LoVo (cell line): Measurements from ENCODE around the gene TOR1B.
"Not testable (repeated sequence)": the region's sequence is repeated elsewhere in the genome, so short reads cannot be mapped to it uniquely, and the experiment has no call there.

Source experiments
- DNase-seq: peaks from one replicate; pipeline ENCODE4 v3.0.0-alpha.2; 2016; ENCODE audit warnings: low spot score

The TOR1B gene, protein sequence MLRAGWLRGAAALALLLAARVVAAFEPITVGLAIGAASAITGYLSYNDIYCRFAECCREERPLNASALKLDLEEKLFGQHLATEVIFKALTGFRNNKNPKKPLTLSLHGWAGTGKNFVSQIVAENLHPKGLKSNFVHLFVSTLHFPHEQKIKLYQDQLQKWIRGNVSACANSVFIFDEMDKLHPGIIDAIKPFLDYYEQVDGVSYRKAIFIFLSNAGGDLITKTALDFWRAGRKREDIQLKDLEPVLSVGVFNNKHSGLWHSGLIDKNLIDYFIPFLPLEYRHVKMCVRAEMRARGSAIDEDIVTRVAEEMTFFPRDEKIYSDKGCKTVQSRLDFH

DNA sequence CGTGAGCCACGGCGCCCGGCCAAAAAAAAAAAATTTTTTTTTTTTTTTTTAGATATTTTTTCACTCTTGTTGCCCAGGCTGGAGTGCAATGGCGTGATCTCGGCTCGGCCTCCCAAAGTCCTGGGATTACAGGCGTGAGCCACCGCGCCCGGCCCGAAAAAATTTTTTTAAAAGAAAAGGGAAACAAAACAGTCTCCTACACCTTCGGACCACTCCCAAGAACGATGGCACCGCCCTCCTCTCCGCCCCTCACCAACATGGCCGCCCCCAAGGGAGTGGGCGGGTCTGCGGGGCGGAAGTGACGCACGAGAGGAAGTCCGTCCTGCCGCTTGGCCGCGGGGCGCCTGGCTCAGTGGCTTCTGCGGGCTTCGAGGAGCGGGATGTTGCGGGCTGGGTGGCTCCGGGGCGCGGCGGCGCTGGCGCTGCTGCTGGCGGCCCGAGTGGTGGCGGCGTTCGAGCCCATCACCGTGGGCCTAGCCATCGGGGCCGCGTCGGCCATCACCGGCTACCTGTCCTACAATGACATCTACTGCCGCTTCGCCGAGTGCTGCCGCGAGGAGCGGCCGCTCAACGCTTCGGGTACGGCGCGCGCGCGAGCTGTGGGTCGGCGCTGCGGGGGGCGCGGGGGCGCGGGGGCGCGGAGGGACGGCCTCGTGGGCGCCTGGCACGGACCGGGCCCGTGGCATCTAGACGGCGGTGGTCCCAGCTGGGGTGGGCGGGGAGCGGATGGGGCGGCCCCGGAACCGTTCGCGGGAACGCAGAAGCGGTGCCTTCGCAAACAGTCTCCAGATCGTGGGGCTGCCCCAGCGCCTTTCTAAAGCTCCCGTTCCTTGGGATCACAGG, at the start of gene TOR1B:
Gene TOR1B, plus strand, starts transcription at position 352 of the 843 bp plus-strand sequence. Its CDS starts 29 bp downstream, at position 381.
- peak; percentile 94 for DNase-seq

DNA sequence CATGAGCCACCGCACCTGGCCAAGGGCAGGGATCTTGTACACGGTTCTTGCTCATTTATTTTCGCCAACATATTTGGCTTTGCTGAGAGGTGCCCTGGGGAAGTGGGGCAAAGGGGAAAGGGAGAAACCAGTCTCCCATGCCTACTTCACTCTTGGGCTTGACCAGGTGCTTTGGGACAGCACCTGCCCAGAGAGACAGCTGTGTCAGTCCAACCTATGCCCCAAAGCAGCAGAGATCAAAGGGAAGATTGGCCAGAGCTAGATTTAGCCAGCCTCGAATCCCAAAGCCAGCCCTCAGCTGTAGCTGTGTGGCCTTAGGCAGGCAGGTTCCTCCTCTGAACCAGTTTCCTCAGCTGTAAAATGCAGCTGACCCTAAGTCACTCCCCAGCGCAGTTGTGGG, 47.8 kb upstream of the TOR1B start:
- DNase-seq: no peak

DNA sequence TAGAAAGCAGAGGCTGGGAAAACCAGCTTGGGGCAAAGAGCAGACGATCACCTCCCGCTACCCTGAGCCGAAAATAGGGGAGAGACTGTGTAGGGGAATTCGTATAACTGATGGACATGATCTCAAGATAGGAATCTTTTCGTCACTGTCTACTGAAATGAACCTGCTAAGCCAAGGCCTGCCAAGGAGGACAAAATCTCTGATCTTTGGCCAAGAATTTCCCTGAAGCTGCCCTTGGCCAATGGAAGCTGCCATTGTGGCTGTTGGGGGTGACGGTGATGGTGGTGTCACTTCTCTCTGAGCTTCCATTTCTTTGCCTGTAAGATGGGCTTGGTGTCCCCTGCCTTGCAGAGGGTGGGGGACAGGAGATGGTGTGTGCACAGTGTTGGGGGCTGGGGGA, 46.8 kb upstream of the TOR1B start:
- no peak for DNase-seq

- no peak for DNase-seq
Observed at GRCh38 chr9:129757045-129757444, 45.9 kb upstream of the TOR1B start.

- DNase-seq: no peak
Observed at GRCh38 chr9:129759319-129759718, 43.7 kb upstream of the TOR1B start.

DNA sequence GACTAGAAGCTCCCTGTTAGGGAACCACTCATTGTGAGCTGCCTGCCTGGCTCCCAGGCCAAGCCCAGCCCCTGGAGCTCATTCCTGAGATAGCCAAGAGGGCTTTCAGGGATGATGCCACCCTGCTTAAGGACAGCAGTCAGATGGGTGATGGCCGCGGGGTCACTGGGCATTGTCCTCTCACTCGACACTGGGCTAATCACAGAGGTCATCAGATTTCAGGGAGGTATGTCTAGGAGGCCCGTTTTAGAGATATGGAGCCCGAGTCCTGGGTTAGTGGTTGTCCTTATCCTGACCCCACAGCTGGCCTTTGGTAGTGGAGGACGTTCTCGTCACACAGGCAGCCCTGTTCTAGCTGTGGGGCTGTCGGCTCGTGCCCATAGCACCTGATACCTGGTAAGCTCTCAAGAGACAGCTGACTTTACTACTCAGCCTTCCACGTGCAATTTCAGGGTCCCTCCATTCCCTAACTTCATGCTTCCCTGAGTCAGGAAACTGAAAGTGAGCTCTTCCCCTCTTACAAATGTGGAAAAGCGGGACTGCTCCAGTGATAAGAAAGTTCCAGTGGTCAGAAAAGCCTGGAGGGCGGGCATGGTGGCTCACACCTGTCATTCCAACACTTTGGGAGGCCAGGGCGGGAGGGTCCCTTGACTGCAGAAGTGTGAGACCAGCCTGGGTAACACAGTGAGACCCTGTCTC, 43.0 kb upstream of the TOR1B start:
- DNase-seq: no peak

- not testable (repeated sequence) for DNase-seq
Observed at GRCh38 chr9:129760784-129761183, 42.2 kb upstream of the TOR1B start.

DNA sequence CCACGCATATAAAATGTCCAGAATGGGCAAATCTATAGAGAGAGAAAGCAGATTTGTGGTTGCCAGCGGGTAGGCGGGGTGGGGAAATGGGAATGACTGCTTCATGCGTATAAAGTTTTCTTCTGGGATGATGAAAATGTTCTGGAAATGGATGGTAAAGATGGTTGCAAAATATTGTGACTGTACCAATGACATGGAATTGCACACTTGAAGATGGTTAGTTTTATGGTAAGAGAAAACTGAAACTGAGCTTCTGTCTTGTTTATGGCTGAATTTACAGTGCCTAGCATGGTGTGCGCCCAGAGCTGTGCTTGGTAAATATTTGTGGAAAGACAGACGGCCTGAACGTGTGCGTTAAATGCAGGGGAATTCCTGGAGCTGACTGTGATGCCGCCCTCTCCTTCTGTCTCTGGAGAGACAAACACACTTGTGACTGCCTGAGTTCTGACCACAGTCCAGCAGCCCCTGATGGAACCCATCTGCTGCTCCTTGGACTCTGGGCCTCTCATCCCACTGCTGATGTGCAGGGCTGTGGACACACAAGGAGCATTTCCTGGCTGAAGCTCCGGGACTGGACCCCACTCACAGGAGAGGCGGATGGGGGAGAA, 41.6 kb upstream of the TOR1B start:
- DNase-seq: no peak

DNA sequence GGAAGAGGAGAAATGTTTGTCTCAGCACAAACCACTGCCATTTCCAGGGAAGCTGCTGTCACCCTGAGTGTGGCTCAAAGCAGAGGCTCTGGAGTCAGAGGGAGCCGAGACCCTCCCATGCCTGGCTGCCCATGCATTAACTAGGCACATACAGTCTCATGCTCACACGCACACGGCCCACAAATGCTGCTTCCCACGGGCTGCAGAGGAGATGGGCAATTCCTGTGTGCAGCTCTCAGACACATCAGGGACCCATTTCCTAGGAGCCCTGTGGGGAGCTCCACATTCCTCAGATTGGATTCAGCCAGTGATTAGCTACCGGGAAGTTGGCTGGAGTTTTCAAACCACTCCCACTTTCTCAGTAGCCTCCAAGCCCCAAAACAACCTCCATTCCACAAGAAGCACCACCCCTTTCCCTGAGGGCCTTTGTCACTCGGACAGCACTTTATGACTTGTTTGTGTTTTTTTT, 41.0 kb upstream of the TOR1B start:
- DNase-seq: peak; percentile 46

DNA sequence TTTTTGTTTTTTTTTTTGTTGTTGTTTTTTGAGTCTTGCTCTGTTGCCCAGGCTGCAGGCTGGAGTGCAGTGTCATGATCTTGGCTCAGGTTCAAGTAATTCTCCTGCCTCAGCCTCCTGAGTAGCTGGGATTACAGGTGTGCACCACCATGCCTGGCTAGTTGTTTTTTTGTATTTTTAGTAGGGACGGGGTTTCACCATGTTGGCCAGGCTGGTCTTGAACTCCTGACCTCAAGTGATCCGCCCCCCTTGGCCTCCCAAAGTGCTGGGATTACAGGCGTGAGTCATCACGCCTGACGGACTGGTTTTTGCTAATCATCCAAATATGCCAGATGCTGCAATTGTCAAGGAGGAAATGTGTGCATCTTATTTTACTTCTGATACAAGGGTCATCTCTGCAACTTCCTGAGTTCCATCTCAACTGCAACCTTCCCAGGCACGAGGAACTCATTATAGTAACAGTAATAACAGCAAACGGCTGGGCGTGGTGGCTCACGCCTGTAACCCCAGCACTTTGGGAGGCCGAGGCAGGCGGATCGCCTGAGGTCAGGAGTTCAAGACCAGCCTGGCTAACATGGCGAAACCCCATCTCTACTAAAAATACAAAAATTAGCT, 40.5 kb upstream of the TOR1B start:
- peak; percentile 63 for DNase-seq

- DNase-seq: no peak
Observed at GRCh38 chr9:129762985-129763926, 39.7 kb upstream of the TOR1B start.

DNA sequence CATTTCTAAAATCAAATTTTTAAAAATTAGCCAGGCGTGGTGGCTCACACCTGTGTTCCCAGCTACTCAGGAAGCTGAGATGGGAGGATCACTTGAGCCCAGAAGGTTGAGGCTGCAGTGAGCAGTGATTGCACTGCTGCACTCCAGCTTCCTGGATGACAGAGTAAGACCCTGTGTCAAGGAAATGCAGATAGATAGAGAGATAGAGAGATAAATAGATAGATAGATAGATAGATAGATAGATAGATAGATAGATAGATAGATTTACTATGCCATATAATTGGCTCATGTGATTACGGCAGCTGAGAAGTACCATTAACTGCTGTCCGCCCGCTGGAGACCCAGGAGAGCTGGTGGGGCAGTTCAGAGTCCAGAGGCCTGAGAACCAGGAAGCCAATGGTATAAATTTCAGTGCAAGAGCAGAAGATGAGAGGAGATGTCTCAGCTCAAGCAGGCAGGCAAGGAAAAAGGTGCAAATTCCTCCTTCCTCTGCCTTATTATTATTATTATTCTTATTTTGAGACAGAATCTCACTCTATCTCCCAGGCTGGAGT, 37.1 kb upstream of the TOR1B start:
- DNase-seq: no peak

DNA sequence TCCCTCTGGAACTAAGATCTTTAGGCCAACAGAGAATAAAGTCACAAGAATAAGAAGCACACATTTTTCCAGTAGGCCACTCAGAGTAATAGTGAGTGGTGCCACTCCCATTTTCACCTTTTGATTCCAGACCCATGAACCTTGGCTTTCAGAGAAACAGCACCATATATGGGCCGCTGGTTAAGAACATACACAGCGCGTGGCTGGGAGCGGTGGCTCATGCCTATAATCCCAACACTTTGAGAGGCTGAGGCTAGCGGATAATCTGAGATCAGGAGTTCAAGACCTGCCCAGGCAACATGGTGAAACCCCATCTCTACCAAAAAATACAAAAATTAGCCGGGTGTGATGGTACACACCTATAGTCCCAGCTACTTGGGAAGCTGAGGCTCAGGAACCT, 34.5 kb upstream of the TOR1B start:
- DNase-seq: no peak

GRCh38 chr9:129769669-129770068, 33.3 kb upstream of the TOR1B start:
- no peak for DNase-seq

- no peak for DNase-seq
Observed at GRCh38 chr9:129770741-129771140, 32.2 kb upstream of the TOR1B start.

DNA sequence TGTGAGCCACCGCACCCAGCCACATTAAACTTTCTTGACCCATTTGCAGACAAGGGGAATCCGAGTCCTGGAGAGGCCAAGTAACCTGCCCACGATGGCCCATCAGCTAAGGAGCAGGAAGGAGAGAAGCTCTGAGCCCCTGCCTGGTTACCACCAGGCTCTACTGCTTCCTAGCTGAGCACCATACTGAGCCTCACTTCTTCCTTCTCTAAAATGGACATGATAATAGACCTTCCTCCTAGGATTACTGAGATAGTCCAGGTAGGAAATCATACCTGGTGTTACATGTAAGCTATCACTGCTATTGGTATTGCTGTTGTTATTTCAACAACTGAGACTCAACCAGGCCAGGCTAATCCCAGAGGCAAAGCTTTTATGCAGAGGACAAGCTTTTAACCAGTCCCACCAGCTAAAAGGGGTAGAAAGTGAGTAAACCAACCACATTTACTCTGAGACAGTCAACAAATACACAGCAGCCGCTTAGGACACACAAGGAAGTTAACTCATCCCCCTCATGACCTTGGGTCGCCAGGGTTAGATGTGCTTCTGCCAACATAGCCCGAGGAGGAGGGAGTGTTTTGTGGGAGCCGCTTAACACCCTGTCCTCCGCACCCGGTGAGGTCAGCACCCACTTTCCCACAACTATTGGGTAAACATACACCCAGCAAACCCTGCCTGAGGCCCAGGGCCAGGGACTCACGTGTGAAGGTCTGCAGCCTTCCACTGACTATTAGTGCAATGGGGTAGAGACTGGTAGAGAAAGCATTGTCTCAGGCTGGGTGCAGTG, 29.5 kb upstream of the TOR1B start:
- no peak for DNase-seq

- no peak for DNase-seq
Observed at GRCh38 chr9:129774791-129775447, 28.1 kb upstream of the TOR1B start.

- no peak for DNase-seq
Observed at GRCh38 chr9:129775448-129775798, 27.6 kb upstream of the TOR1B start.

DNA sequence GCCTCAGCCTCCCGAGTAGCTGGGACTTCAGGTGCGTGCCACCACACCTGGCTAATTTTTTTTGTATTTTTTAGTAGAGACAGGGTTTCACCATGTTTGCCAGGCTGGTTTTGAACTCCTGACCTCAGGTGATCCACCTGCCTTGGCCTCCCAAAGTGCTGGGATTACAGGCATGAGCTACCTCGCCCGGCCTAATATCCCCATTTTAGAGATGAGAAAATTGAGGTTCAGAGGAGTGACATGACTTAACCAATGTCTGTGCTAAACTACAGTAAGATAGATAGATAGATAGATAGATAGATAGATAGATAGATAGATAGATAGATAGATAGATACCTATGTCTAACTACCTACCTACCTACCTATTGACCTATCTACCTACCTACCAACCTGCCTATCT, 26.9 kb upstream of the TOR1B start:
- DNase-seq: not testable (repeated sequence)
